ENCODE results near the gene SIPA1.
A peak's percentile ranks its signal among the peaks of the same experiment; 100 is the strongest.

The SIPA1 gene

GRCh38 chr11:65599216-65599954, 38.5 kb upstream of the SIPA1 start:
- no peak for TF ChIP-seq ZFX (IDR thresholded peaks at IDR 0.05; ENCODE audit: borderline replicate concordance)
- TF ChIP-seq, protein P1, sequence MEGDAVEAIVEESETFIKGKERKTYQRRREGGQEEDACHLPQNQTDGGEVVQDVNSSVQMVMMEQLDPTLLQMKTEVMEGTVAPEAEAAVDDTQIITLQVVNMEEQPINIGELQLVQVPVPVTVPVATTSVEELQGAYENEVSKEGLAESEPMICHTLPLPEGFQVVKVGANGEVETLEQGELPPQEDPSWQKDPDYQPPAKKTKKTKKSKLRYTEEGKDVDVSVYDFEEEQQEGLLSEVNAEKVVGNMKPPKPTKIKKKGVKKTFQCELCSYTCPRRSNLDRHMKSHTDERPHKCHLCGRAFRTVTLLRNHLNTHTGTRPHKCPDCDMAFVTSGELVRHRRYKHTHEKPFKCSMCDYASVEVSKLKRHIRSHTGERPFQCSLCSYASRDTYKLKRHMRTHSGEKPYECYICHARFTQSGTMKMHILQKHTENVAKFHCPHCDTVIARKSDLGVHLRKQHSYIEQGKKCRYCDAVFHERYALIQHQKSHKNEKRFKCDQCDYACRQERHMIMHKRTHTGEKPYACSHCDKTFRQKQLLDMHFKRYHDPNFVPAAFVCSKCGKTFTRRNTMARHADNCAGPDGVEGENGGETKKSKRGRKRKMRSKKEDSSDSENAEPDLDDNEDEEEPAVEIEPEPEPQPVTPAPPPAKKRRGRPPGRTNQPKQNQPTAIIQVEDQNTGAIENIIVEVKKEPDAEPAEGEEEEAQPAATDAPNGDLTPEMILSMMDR (IDR thresholded peaks at IDR 0.05): no peak
- H3K27ac ChIP-seq: no peak overlapping the region

DNA sequence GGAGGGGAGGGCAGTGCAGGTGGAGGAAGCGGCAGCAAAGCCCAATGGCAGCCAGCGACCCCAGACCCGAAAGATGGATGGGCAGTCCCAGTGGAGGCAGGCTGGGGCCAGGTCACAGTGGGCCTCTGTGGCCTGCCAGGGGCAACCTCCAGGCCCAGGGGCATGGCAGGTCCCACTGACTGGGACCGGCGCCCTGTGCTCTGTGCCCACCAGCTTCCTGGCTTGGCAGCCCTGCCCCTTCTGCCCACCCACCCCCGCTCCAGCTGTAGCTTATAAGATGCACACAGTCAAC, 38.0 kb upstream of the SIPA1 start:
- H3K27ac ChIP-seq: no peak overlapping the region
- TF ChIP-seq, protein P1 (IDR thresholded peaks at IDR 0.05): no peak
- no peak for TF ChIP-seq ZFX (IDR thresholded peaks at IDR 0.05; ENCODE audit: borderline replicate concordance)

DNA sequence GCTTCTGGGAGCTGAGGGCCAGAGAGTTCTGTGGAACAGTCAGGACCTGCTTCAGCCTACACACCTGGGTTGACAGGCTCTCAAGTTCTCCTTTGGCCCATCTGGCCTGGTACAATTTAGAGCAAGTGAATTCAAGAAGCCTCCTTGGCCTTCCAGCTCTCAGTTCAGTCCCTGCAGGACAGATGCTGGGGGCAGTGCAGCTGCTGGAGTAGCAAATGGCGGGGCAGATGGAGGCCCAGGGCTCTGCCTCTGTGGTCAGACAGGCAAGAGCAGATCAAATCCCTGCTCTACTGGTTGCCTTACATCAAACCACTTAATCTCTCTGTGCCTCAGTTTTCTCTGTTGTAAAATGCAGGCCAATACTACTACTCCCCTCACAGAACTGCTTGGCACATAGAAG, 33.6 kb upstream of the SIPA1 start:
- no peak overlapping the region for H3K27ac ChIP-seq
- TF ChIP-seq ZFX (IDR thresholded peaks at IDR 0.05; ENCODE audit: borderline replicate concordance): no peak
- TF ChIP-seq, protein P1 (IDR thresholded peaks at IDR 0.05): no peak

- peak overlapping the region; percentile 87 for H3K27ac ChIP-seq
- TF ChIP-seq, protein P1 (IDR thresholded peaks at IDR 0.05): peak; percentile 11; the same call in 1 of the 2 replicates
- no peak for TF ChIP-seq ZFX (IDR thresholded peaks at IDR 0.05; ENCODE audit: borderline replicate concordance)
Observed at GRCh38 chr11:65606876-65607613, 30.9 kb upstream of the SIPA1 start.

DNA sequence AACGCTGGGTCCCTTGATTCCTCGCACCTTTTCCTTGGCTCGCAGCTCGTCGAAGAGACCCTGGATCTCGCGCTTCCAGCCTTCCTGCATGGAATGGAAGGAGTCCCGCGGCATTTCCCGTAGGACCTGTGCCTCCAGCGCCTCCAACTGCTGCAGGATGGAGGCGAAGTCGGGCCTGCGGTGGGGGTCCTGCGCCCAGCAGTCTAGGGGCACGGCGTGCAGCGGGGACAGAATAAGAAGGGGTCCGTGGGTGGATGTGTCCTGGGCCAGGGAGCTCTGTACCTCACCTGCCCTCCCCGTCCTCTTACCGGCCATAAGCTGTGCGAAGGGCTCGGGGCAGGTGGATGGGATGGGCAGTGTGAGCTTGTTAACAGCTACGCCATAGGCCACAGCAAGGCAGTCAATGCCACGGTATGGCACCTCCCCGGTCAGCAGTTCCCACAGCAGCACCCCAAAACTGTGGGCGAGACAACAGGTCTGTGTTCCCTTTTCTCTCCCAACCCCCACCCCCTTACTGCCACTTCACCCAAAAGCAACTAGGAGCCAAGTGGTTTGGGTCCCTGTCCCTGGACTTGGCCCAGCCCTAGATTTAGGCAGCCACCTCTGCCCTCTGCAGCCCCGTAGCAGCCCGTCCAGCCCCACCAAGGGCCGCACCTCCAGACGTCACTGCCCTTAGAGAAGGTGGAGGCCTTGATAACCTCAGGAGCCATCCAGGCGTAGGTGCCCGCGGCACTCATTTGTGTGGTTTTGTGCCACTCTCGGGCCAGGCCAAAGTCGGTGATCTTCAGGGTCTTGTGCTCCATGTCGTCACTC, 30.1 kb upstream of the SIPA1 start:
- no peak for TF ChIP-seq ZFX (IDR thresholded peaks at IDR 0.05; ENCODE audit: borderline replicate concordance)
- TF ChIP-seq, protein P1 (IDR thresholded peaks at IDR 0.05): no peak

DNA sequence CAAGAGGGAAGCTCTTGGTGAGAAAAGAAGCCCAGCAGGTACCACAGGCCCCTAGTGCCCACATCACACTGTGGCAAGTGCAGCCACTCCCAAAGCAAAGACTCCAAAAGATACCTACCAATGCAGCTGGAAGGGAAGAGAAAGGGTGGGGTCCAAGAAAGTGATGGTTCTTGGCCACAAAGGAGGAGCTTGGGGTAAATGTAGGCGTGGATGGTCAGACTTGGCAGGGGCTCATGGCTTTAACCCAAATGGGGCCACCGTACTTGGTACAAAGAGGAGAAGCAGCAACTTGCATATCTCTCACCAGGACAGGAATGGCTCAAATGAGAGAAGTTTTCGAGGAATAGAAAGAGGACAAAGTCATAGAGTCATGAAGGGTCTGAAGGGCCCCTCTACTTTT, 28.7 kb upstream of the SIPA1 start:
- TF ChIP-seq ZFX (IDR thresholded peaks at IDR 0.05; ENCODE audit: borderline replicate concordance): no peak
- TF ChIP-seq, protein P1 (IDR thresholded peaks at IDR 0.05): no peak
- peak overlapping the region; percentile 87; the same call in 1 of the 2 replicates for H3K27ac ChIP-seq

More for the DNA sequence above, 30.1 kb upstream of the SIPA1 start:
- peak overlapping the region; percentile 87 for H3K27ac ChIP-seq

All from 22Rv1 (cell line).